KBM-7 (cell line): ENCODE results near the gene C19orf38.

ENCODE experiments used
- DNase-seq: peaks from one replicate; pipeline ENCODE4 v3.0.0-alpha.2; 2015
- in situ Hi-C: fragments of 300-500 bp; cut with MboI; formaldehyde crosslinking; loops from 2 replicates; pipeline ENCODE4 v1.14.3; 2020; ENCODE audit warnings: low sequenced_read_pairs, low pct_unique_long_range_greater_than_20kb, mixed read lengths

Gene C19orf38

GRCh38 chr19:10894911-10895213 lies 46.6 kb downstream of the C19orf38 start:
- in situ Hi-C loops = no loop called here

GRCh38 chr19:10895363-10895762 lies 47.1 kb downstream of the C19orf38 start:
- in situ Hi-C loops = no loop called here

More at GRCh38 chr19:10894911-10895213, 46.6 kb downstream of the C19orf38 start:
- DNase-seq = no peak

GRCh38 chr19:10895920-10896319 lies 47.7 kb downstream of the C19orf38 start:
- in situ Hi-C loops = no loop called here
- no peak for DNase-seq

More at GRCh38 chr19:10895363-10895762, 47.1 kb downstream of the C19orf38 start:
- DNase-seq = no peak

GRCh38 chr19:10896851-10897526 lies 48.8 kb downstream of the C19orf38 start:
- DNase-seq = peak; percentile 27
- in situ Hi-C loops = no loop called here

GRCh38 chr19:10898633-10899032 lies 50.4 kb downstream of the C19orf38 start:
- DNase-seq = no peak
- in situ Hi-C loops = no loop called here

- in situ Hi-C loops = no loop called here
- no peak for DNase-seq
Measured at GRCh38 chr19:10899151-10899653, 51.0 kb downstream of the C19orf38 start.

GRCh38 chr19:10907925-10908324 lies 59.7 kb downstream of the C19orf38 start:
- no peak for DNase-seq
- in situ Hi-C loops = no loop called here

- DNase-seq = no peak
- in situ Hi-C loops = no loop called here
Measured at GRCh38 chr19:10908380-10908960, 60.3 kb downstream of the C19orf38 start.

- DNase-seq = no peak
- in situ Hi-C loops = no loop called here
Measured at GRCh38 chr19:10911579-10912363, 63.6 kb downstream of the C19orf38 start.

GRCh38 chr19:10912619-10913018 lies 64.4 kb downstream of the C19orf38 start:
- in situ Hi-C loops = no loop called here
- DNase-seq = no peak

- no peak for DNase-seq
- in situ Hi-C loops = no loop called here
Measured at GRCh38 chr19:10913716-10914340, 65.6 kb downstream of the C19orf38 start.

GRCh38 chr19:10915130-10916091 lies 67.2 kb downstream of the C19orf38 start:
- in situ Hi-C loops = no loop called here
- DNase-seq = no peak

GRCh38 chr19:10916602-10917001 lies 68.4 kb downstream of the C19orf38 start:
- in situ Hi-C loops = no loop called here
- no peak for DNase-seq

- DNase-seq = no peak
- in situ Hi-C loops = no loop called here
Measured at GRCh38 chr19:10918359-10918758, 70.1 kb downstream of the C19orf38 start.
